ENCODE measurements around the gene PRM3.

The PRM3 gene

GRCh38 chr16:11258553-11259492, 14.6 kb downstream of the PRM3 start:
- DNase-seq (ENCODE audit: low spot score) = no peak

- peak; percentile 71 for DNase-seq (ENCODE audit: low spot score)
Observed at GRCh38 chr16:11257131-11257938, 16.1 kb downstream of the PRM3 start.

GRCh38 chr16:11256661-11257130, 16.7 kb downstream of the PRM3 start:
- DNase-seq (ENCODE audit: low spot score) = peak; percentile 9

- DNase-seq (ENCODE audit: low spot score) = peak; percentile 87
Observed at GRCh38 chr16:11255737-11256660, 17.4 kb downstream of the PRM3 start, which contains the start of gene SOCS1. SOCS1 (minus strand) TSS chr16:11256204; CDS start chr16:11255478, 726 bp downstream.

- peak; percentile 24 for DNase-seq (ENCODE audit: low spot score)
Observed at GRCh38 chr16:11254913-11255736, 18.3 kb downstream of the PRM3 start.

DNA sequence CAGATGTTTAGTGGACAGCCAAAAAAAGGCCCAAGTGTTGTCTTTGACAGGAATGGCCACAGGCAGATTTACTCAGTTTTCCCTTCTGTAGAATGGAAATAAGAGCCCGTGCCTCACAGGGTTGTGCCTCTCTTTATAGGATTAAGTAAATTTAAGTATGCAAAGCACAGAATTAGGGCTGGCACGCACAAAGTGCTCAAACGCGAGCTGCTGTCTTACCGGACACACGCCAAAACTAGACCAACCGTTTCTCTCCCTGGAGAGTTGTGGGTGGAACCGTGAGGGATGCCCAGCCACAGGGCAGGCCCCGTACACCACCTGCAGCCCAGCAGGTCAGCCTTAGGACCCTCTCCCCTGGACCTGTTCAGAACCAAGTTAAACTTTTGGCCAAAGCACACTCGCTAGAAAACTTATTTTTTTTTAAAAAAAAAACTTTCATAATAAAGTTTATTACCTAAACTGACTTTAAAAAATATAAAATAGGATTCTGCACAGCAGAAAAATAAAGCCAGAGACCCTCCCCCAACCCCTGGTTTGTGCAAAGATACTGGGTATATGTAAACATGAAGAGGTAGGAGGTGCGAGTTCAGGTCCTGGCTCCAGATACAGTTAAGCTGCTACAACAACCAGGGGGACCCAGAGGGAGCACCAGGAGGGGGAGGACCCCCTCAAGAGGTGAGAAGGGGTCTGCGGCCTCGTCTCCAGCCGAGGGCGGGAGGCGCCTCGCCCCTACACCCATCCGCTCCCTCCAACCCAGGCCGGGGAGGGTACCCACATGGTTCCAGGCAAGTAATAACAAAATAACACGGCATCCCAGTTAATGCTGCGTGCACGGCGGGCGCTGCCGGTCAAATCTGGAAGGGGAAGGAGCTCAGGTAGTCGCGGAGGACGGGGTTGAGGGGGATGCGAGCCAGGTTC, 19.2 kb downstream of the PRM3 start:
- DNase-seq (ENCODE audit: low spot score) = no peak

- DNase-seq (ENCODE audit: low spot score) = no peak
Observed at GRCh38 chr16:11253009-11253994, 20.1 kb downstream of the PRM3 start.

GRCh38 chr16:11252482-11252931, 20.9 kb downstream of the PRM3 start:
- no peak for DNase-seq (ENCODE audit: low spot score)

DNA sequence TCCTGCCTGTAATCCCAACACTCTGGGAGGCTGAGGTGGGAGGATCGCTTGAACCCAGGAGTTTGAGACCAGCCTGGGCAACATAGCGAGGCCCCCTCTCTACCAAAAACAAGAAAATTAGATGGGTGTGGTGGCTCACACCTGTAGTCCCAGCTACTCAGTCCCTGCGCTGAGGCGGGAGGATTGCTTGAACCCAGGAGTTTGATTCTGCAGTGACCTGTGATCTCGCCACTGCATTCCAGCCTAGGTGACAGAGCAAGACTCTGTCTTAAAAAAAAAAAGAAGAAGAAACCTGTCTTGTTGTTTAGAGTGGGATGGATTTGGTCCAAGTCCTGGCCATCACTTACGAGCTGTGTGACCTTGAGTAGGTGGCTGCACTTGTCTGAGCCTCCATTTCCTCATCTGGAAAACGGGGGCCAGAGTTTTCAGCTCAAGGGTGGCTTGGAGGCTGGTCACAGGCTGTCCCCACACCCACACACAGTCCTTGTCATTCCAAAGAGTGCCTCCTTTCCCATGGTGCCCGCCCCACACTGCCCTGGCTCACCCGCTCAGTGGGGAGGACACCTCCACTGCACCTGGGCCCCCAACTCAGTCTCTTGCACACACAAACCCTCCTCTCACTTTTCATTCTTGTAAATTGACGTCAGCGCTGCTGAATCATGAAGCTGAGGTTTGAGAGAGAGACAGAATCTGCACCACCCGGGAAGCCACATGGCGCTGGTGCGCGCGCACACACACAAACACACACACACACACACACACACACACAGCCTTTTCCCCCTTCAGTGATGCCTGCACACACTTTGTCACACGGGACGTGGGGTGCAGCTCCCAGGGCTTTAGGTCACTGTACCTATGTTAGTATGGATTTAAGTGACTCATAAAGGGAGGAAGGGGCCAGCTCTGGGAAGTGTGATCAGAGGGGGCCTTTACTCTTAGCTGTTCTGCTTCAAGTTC, 21.6 kb downstream of the PRM3 start:
- DNase-seq (ENCODE audit: low spot score) = no peak

GRCh38 chr16:11250786-11251524, 22.5 kb downstream of the PRM3 start:
- no peak for DNase-seq (ENCODE audit: low spot score)

DNA sequence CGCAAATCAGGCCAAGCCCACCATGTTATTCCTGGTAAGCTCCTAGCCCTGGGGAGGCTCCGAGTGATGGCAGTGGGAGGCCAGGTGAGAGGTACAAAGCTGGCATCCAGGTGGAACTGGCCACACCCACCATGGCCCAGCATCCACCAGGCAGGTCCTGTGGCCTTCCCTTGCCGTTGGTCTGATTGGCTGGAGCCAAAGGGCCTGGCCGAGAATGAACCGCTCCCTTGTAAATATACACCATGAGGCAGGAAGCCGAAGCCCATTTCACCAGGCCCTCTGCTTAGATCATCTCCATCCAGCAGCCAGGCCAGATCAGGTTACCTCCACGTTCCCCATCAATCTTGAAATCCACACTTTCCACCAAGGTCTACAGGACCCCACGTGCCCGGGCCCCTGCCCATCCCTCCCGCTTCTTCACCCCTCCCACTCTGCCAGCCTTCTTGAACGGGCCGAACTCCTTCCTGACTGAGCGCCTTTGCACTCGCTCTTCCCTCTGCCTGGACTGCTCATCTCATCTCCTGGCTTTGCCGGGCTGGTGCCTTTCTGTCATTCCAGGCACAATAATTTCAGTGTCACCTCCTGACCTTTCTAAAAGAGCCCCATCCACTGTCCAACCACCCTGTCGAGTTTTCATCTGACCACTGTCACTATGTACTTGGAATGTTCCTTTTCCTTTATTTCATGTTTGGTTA, 23.2 kb downstream of the PRM3 start:
- DNase-seq (ENCODE audit: low spot score) = no peak

- no peak for DNase-seq (ENCODE audit: low spot score)
Observed at GRCh38 chr16:11249233-11250061, 24.0 kb downstream of the PRM3 start.

GRCh38 chr16:11248133-11248532, 25.3 kb downstream of the PRM3 start:
- no peak for DNase-seq (ENCODE audit: low spot score)

- DNase-seq (ENCODE audit: low spot score) = no peak
Observed at GRCh38 chr16:11245988-11246387, 27.4 kb downstream of the PRM3 start.

DNA sequence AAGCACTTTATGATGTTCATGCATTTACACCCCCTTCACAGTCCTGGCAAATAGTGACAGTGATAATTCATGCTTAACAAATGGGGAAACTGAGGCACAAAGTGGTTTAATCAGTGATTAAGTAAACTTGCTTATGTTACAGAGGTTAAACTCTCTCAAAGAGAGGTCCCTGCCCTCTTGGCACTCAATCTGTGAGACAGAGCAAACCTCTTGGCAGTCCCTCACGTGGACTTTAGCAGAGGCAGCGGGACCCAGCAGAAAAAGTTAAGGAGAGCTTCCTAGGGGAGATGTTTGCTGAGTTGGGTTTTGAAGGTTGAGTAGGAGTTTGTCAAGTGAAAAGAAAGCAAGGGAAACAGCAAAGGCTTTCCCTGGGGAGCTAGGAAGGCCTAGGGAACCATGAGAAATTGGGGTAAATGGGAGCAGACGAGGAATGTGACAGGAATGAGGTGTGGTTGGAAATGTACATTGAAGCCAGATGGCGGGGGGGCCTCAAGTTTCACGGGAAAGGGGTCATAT, 28.1 kb downstream of the PRM3 start:
- no peak for DNase-seq (ENCODE audit: low spot score)

Data from hematopoietic multipotent progenitor cell treated with erythropoietin and hydrocortisone succinate and interleukin-3 and kit ligand, for 15 days (in vitro differentiated cells).